ENCODE measurements around the gene PIGR. TPM values are rescaled to one million over a fixed set of nuclear protein-coding genes. Genes with fewer than 3 reads are reported as not detected.

The PIGR gene
- total and polyA plus RNA-seq, 2 of the 8 experiments (the other 6 are each of a cell fraction or from before 2014, with no cell fraction given) = not detected

DNA sequence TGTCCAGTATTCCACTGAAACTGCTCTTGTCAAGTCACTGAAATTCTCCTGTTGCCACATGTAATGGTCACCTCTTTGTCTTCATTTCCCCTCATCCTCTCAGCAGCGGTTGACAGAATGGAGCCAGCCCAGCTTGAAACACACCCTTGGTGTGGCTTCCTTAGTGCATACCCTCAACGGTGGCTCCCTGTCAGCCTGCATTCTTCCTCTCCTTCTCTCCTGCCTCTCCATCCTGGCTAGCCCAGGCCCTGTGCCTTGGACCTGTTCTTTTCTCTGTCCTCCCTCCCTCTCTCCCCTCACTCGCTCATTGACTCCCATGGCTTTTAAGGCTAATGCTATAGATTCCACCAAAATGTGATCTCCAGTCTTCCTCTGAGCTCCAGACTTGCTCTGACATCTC lies 28.2 kb downstream of the PIGR start (continued):
- TF ChIP-seq RFX5 (IDR thresholded peaks at IDR 0.05; ENCODE audit: borderline replicate concordance, low read depth, low read length) (no peak), GTF2F1 (IDR thresholded peaks at IDR 0.05; ENCODE audit: borderline replicate concordance, low read depth, low read length) (no peak), POU5F1 (IDR thresholded peaks at IDR 0.05; ENCODE audit: low read depth, low read length) (no peak), RAD21 (IDR thresholded peaks at IDR 0.05 in 1 of 2, conservative IDR thresholded peaks at IDR 0.05 in 1 of 2; ENCODE audit: low read depth in 2 of 2, low read length in 2 of 2) (no peak), GABPA (IDR thresholded peaks at IDR 0.05; ENCODE audit: borderline replicate concordance, insufficient read depth, low read length) (no peak), TBP (IDR thresholded peaks at IDR 0.05; ENCODE audit: low read depth, low read length) (no peak)
